A549 (cell line): ENCODE data around the gene CELSR1. TPM values are rescaled to one million over a fixed set of nuclear protein-coding genes. Genes with fewer than 3 reads are reported as not detected.

Source experiments
- ATAC-seq, 2 experiments: fragments of 200-7000 bp in 1 of 2; fragments of >200 bp in 1 of 2; cut with Nextera tagmentation in 1 of 2; cut with Tn5 transposase in 1 of 2; 3 replicates each; pipeline versions ENCODE4 v1.8.0 to v1.9.1; 2018 to 2020; ENCODE audit warnings: mild to moderate bottlenecking in 1 of 2, moderate library complexity in 1 of 2
- CTCF ChIA-PET: fragments of 300-600 bp; sonication (Branson Sonifier 250); formaldehyde crosslinking; extraction: SDS; loops from one replicate; lab custom pipeline; 2021; ENCODE audit warnings: antibody characterized with exemption, inconsistent platforms; lab: Yijun Ruan, JAX
- POLR2A ChIA-PET: fragments of 350-600 bp; formaldehyde crosslinking; extraction: SDS; loops from one replicate; lab custom pipeline; 2021; ENCODE audit warnings: antibody characterized with exemption, inconsistent platforms; lab: Yijun Ruan, JAX
- DNase-seq, 2 experiments: peaks; one replicate each; pipeline versions ENCODE4 v3.0.0 to v3.0.0-alpha.2; 2011 to 2016; ENCODE audit warnings: low read depth in 1 of 2, low spot score in 1 of 2
- FAIRE-seq: peaks from 2 replicates; lab custom pipeline; 2011; peaks lifted over from hg19 to GRCh38; lab: Jason Lieb, UNC
- H3K27ac ChIP-seq, 2 experiments: fragments of >200 bp; sonication (Bioruptor Twin); formaldehyde crosslinking; 3 replicates each; pipeline ENCODE4 v1.5.1; 2016 to 2017
- H3K4me1 ChIP-seq: fragments of >200 bp; sonication (Bioruptor Twin); formaldehyde crosslinking; 3 replicates; pipeline ENCODE4 v1.6.1; 2016
- H3K4me2 ChIP-seq: fragments of >200 bp; sonication (Bioruptor Twin); formaldehyde crosslinking; 3 replicates; pipeline ENCODE4 v1.6.1; 2016
- H3K4me3 ChIP-seq: fragments of >200 bp; sonication (Bioruptor Twin); formaldehyde crosslinking; 3 replicates; pipeline ENCODE4 v1.5.1; 2016
- H3K9me3 ChIP-seq: fragments of >200 bp; sonication (Bioruptor Twin); formaldehyde crosslinking; 3 replicates; pipeline ENCODE4 v1.6.1; 2016
- CBX2 ChIP-seq: fragments of 200-600 bp; sonication (generic); IDR thresholded peaks from 2 replicates; pipeline ENCODE4 v1.6.1; 2016; ENCODE audit warnings: low read depth, mild to moderate bottlenecking, borderline replicate concordance
- CEBPB ChIP-seq, 2 experiments: fragments of >200 bp in 1 of 2; sonication (Bioruptor Twin) in 1 of 2; formaldehyde crosslinking in 1 of 2; IDR thresholded peaks; 2 replicates each; pipeline ENCODE4 v1.6.1; 2012 to 2016
- CTCF ChIP-seq: fragments of >200 bp; sonication (Bioruptor Twin); formaldehyde crosslinking; IDR thresholded peaks from 3 replicates; pipeline ENCODE4 v1.5.1; 2016
- EHMT2 ChIP-seq: fragments of 200-600 bp; sonication (generic); IDR thresholded peaks from 2 replicates; pipeline ENCODE4 v1.6.1; 2016; ENCODE audit warnings: antibody characterized with exemption, low read depth, mild to moderate bottlenecking, moderate library complexity
- EP300 ChIP-seq, 2 experiments: fragments of >200 bp; sonication (Bioruptor Twin); formaldehyde crosslinking; IDR thresholded peaks; 2 replicates in 1 of 2; 3 replicates in 1 of 2; pipeline ENCODE4 v1.6.1; 2016 to 2017
- ESRRA ChIP-seq: fragments of 150-350 bp; IDR thresholded peaks from 2 replicates; pipeline ENCODE4 v1.6.1; 2014; ENCODE audit warnings: mild to moderate bottlenecking, low read length, borderline replicate concordance
- FOSB ChIP-seq: fragments of 250-450 bp; sonication (Bioruptor Pico); IDR thresholded peaks from 2 replicates; pipeline ENCODE4 v1.5.0; 2020; ENCODE audit warnings: mild to moderate bottlenecking, moderate library complexity
- FOSL2 ChIP-seq, 2 experiments: fragments of 450-650 bp in 1 of 2; fragments of >200 bp in 1 of 2; sonication (Bioruptor Twin) in 1 of 2; formaldehyde crosslinking; IDR thresholded peaks; 2 replicates each; pipeline versions ENCODE4 v1.5.0 to v1.6.1; 2016 to 2020; ENCODE audit warnings: mild to moderate bottlenecking in 1 of 2, moderate library complexity in 1 of 2
- FOXS1 ChIP-seq: fragments of 250-450 bp; sonication (Bioruptor Pico); IDR thresholded peaks from 2 replicates; pipeline ENCODE4 v1.5.0; 2020; ENCODE audit warnings: mild to moderate bottlenecking, moderate library complexity
- HEYL ChIP-seq: fragments of 250-450 bp; sonication (Bioruptor Pico); IDR thresholded peaks from 2 replicates; pipeline ENCODE4 v1.8.0; 2021; ENCODE audit warnings: mild to moderate bottlenecking, moderate library complexity
- JUNB ChIP-seq: fragments of >200 bp; sonication (Bioruptor Twin); formaldehyde crosslinking; IDR thresholded peaks from 2 replicates; pipeline ENCODE4 v1.6.1; 2016
- KDM1A ChIP-seq: fragments of 200-600 bp; sonication (generic); IDR thresholded peaks from 2 replicates; pipeline ENCODE4 v1.6.1; 2016; ENCODE audit warnings: low read depth, mild to moderate bottlenecking
- MYC ChIP-seq: IDR thresholded peaks from 2 replicates; pipeline ENCODE4 v1.6.1; 2012; ENCODE audit warnings: mild to moderate bottlenecking, inconsistent platforms, low read length, improper control_type of control experiment, borderline replicate concordance
- POLR2A ChIP-seq: IDR thresholded peaks from 2 replicates; pipeline ENCODE4 v1.6.1; 2012; ENCODE audit warnings: mild to moderate bottlenecking, low read length
- POLR2AphosphoS2 ChIP-seq: conservative IDR thresholded peaks from 2 replicates; pipeline ENCODE4 v1.6.1; 2012; ENCODE audit warnings: low read length, improper control_type of control experiment, inconsistent platforms
- RARB ChIP-seq: fragments of 250-450 bp; sonication (Bioruptor Pico); IDR thresholded peaks from 2 replicates; pipeline ENCODE4 v1.8.0; 2021; ENCODE audit warnings: mild to moderate bottlenecking, moderate library complexity
- RFX5 ChIP-seq: fragments of 450-650 bp; IDR thresholded peaks from 2 replicates; pipeline ENCODE4 v1.7.1; 2014; ENCODE audit warnings: antibody characterized with exemption, mild to moderate bottlenecking, moderate library complexity
- TFCP2L1 ChIP-seq: fragments of 250-450 bp; sonication (Bioruptor Pico); IDR thresholded peaks from 2 replicates; pipeline ENCODE4 v1.5.0; 2021; ENCODE audit warnings: mild to moderate bottlenecking
- TP53 ChIP-seq: fragments of 250-450 bp; sonication (Bioruptor Pico); IDR thresholded peaks from 2 replicates; pipeline ENCODE4 v1.5.0; 2021; ENCODE audit warnings: mild to moderate bottlenecking, moderate library complexity
- ZC3H11A ChIP-seq: fragments of 450-650 bp; IDR thresholded peaks from 2 replicates; pipeline ENCODE4 v1.6.1; 2014; ENCODE audit warnings: antibody characterized with exemption, mild to moderate bottlenecking
- WGBS: methylation state at CpG from one replicate; pipeline ENCODE4 v1.1.6; 2017; ENCODE audit errors: missing lambda C conversion rate; 5-methylcytosine and 5-hydroxymethylcytosine counted together
- polyA plus RNA-seq, 4 experiments: library from polyadenylated mRNA; depleted of rRNA in 3 of 4; stranded (reverse); fragments of >200 nt; fragmentation: RNase III in 1 of 4; extraction: RNeasy Plus Mini Kit Qiagen cat#74134 plus additional on column Dnase treatment in 1 of 4; gene quantifications; 2 replicates in 3 of 4; 3 replicates in 1 of 4; pipeline ENCODE4 v1.2.3, GENCODE V29; 2011 to 2017
- TF ChIP-seq, protein P1 (sequence below): fragments of 450-650 bp; IDR thresholded peaks from 2 replicates; pipeline ENCODE4 v1.6.1; 2014; ENCODE audit warnings: antibody characterized with exemption
- TF ChIP-seq, protein P2 (sequence below): fragments of 250-450 bp; sonication (Bioruptor Pico); IDR thresholded peaks from 2 replicates; pipeline ENCODE4 v1.5.0; 2021; ENCODE audit warnings: mild to moderate bottlenecking, moderate library complexity, borderline replicate concordance
- TF ChIP-seq, protein P3 (sequence below): IDR thresholded peaks from 2 replicates; pipeline ENCODE4 v1.6.1; 2012

Gene CELSR1
- polyA plus RNA-seq, 2 of the 4 experiments (the other 2 are of a cell fraction) = 15.3 to 31.8 TPM

- CTCF ChIA-PET = interaction anchor here (0.6 to 11.9 kb wide), 4 partner anchors 9 to 189 kb away, joined by 3 to 184 read pairs (median 4); partner anchors contain the start of gene CELSR1
- 89% methylated on average over 7 of the region's 7 CpGs for WGBS
- TF ChIP-seq EP300 (IDR thresholded peaks at IDR 0.05) (no peak), ZC3H11A (no peak), TFCP2L1 (no peak), TP53 (CRISPR knock-in tag) (no peak), CBX2 (no peak), MYC (no peak), ESRRA (no peak), FOSL2 (IDR thresholded peaks at IDR 0.05) (no peak), FOSL2 (CRISPR knock-in tag; IDR thresholded peaks at IDR 0.05) (no peak), CEBPB (IDR thresholded peaks at IDR 0.05) (no peak), POLR2AphosphoS2 (no peak), HEYL (CRISPR knock-in tag) (no peak), POLR2A (no peak), CTCF (no peak), FOXS1 (CRISPR knock-in tag) (no peak)
- TF ChIP-seq, protein P1, sequence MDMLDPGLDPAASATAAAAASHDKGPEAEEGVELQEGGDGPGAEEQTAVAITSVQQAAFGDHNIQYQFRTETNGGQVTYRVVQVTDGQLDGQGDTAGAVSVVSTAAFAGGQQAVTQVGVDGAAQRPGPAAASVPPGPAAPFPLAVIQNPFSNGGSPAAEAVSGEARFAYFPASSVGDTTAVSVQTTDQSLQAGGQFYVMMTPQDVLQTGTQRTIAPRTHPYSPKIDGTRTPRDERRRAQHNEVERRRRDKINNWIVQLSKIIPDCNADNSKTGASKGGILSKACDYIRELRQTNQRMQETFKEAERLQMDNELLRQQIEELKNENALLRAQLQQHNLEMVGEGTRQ = no peak
- TF ChIP-seq, all 56 proteins: peak for 0
- Histone ChIP-seq H3K4me3 (no peak overlapping the region), H3K4me1 (peaks cover 11% of the 10 kb centered on the region), H3K27ac (no peak overlapping the region), H3K9me3 (no peaks in the 10 kb centered on the region), H3K4me2 (no peak overlapping the region)
- no peak for ATAC-seq
- FAIRE-seq = no peak
- POLR2A ChIA-PET = no interaction called here
- DNase-seq = no peak
These were observed 187.3 kb downstream of the CELSR1 start for GRCh38 chr22:46350121-46350520.

DNA sequence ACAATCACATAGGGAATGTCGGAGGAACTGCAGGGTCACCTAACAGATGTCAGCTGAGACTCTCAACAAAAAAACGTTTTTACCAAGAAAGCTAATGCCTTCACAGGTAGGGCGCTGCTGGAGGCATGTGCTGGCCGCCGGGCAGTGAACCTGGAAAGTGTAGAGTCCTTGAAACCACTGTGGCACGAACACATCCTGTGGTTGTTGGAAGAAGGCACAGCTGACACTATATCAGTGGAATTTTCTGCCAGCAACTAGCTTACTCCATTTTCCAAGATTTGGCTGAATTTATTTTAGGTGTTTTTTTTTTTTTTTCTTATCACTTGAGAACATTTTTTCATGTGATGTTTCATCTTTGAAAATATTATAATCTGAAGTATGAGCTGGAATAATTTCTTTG, 187.7 kb downstream of the CELSR1 start:
- DNase-seq (no peak), FAIRE-seq (no peak), ATAC-seq (no peak)
- ChIA-PET POLR2A (no interaction called here), CTCF (interaction anchor here (0.6 to 11.9 kb wide), 4 partner anchors 9 to 189 kb away, joined by 3 to 184 read pairs (median 4); partner anchors contain the start of gene CELSR1)
- WGBS = 75% methylated on average over 6 of the region's 6 CpGs
- no peak overlapping the region for H3K4me3 ChIP-seq
- H3K4me2 ChIP-seq = no peak overlapping the region
- no peaks in the 10 kb centered on the region for H3K9me3 ChIP-seq
- TF ChIP-seq RFX5 (no peak), KDM1A (no peak)
- no peak overlapping the region for H3K27ac ChIP-seq
- H3K4me1 ChIP-seq = peaks cover 11% of the 10 kb centered on the region

- TF ChIP-seq TP53 (CRISPR knock-in tag) (no peak), RFX5 (no peak), FOXS1 (CRISPR knock-in tag) (no peak), RARB (CRISPR knock-in tag) (no peak), ESRRA (no peak), FOSL2 (IDR thresholded peaks at IDR 0.05) (no peak), FOSL2 (CRISPR knock-in tag; IDR thresholded peaks at IDR 0.05) (no peak), EHMT2 (no peak), JUNB (no peak), FOSB (CRISPR knock-in tag) (no peak)
- TF ChIP-seq, protein P2, sequence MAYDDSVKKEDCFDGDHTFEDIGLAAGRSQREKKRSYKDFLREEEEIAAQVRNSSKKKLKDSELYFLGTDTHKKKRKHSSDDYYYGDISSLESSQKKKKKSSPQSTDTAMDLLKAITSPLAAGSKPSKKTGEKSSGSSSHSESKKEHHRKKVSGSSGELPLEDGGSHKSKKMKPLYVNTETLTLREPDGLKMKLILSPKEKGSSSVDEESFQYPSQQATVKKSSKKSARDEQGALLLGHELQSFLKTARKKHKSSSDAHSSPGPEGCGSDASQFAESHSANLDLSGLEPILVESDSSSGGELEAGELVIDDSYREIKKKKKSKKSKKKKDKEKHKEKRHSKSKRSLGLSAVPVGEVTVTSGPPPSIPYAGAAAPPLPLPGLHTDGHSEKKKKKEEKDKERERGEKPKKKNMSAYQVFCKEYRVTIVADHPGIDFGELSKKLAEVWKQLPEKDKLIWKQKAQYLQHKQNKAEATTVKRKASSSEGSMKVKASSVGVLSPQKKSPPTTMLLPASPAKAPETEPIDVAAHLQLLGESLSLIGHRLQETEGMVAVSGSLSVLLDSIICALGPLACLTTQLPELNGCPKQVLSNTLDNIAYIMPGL = no peak
- TF ChIP-seq, protein P3, sequence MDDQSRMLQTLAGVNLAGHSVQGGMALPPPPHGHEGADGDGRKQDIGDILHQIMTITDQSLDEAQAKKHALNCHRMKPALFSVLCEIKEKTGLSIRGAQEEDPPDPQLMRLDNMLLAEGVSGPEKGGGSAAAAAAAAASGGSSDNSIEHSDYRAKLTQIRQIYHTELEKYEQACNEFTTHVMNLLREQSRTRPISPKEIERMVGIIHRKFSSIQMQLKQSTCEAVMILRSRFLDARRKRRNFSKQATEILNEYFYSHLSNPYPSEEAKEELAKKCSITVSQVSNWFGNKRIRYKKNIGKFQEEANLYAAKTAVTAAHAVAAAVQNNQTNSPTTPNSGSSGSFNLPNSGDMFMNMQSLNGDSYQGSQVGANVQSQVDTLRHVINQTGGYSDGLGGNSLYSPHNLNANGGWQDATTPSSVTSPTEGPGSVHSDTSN = no peak
- ChIA-PET CTCF (interaction anchor here (1.5 to 11.9 kb wide), 2 partner anchors 10 to 189 kb away, joined by 4 to 184 read pairs; partner anchors contain the start of gene CELSR1), POLR2A (no interaction called here)
- Histone ChIP-seq H3K4me2 (no peak overlapping the region), H3K4me1 (peaks cover 11% of the 10 kb centered on the region), H3K9me3 (no peaks in the 10 kb centered on the region), H3K27ac (no peak overlapping the region), H3K4me3 (no peak overlapping the region)
- WGBS = 91% methylated on average over 18 of the region's 18 CpGs
- ATAC-seq = no peak
- no peak for FAIRE-seq
- DNase-seq = no peak
These were observed 188.2 kb downstream of the CELSR1 start for GRCh38 chr22:46349238-46349637.
